Cerebellar cortex (tissue), 1 donor: ENCODE measurements around the gene CFAP99.
"Not testable (repeated sequence)": the region's sequence is repeated elsewhere in the genome, so short reads cannot be mapped to it uniquely, and the experiment has no call there.

Source experiments
- DNase-seq: peaks from one replicate; pipeline ENCODE4 v3.0.0-alpha.2; 2015; ENCODE audit warnings: low spot score

CFAP99 gene

DNA sequence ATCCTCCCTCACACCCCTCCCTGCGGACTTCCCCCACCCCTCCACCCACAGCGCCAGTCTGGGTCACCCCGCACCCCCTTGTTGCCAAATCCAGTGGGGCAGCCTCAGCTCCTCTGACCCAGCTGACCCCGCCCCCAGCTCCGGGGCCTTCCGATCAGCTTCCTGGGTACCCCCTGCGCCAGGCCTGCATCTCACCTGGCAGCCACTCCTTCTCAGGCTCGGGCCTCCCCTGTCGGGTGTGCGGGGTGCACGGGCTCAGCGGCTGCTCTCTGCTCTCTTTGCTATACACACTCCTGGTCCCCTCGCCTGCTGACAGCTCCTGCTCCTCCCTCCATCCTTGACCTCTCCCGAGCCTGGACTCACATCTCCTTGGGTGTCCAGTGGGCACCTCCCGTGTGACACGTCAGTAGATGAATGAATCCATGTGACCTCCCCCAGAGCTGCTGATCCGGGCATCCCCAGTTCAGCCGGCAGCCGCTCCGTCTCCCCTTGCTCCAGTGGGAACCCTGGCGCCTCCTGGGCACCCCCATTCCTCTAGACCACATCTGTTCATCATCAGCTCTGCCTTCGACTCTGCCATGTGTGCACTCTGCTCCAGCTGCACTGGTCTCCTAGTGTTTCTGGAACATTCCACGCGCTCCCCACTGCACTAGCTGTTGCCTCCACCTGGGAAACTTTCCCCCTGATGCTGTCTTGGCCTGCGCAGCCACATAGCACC lies 9.9 kb downstream of the CFAP99 start:
- no peak for DNase-seq

DNA sequence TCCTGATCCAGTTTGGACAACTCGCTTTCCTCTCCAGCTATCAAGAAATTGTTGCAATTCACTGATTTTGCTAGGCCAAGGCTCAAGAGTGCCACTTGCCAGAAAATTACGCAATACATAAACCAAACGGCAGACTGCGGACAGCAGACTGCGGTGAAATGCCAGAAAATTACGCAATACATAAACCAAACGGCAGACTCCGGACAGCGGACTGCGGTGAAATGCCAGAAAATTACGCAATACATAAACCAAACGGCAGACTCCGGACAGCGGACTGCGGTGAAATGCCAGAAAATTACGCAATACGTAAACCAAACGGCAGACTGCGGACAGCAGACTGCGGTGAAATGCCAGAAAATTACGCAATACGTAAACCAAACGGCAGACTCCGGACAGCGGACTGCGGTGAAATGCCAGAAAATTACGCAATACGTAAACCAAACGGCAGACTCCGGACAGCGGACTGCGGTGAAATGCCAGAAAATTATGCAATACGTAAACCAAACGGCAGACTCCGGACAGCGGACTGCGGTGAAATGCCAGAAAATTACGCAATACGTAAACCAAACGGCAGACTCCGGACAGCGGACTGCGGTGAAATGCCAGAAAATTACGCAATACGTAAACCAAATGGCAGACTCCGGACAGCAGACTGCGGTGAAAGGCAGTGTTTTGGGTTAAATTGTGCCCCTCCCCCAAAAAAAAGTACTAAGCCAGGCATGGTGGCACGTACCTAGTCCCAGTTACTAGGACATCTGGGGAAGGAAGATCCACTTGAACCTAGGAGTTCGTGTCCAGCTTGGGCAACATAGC lies 11.4 kb downstream of the CFAP99 start:
- DNase-seq: not testable (repeated sequence)

DNA sequence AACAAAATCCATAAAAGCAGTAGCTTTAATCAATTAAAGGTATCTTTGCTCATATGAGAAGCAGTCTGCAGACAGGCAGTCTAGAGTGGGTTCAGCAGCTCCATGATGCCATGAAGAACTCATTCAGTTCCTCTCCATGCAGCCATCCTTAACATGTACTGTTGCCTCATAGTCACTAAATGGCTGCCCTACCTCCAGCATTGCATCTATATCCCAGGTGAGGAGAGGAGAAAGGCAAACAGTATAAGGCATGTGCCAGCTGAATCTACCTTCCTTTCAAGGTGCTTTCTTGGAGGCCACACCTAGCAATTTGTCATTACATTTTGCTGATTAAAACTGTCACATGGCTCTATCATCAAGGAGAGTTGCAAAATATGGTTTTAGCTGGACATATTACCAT lies 13.2 kb downstream of the CFAP99 start:
- no peak for DNase-seq

DNA sequence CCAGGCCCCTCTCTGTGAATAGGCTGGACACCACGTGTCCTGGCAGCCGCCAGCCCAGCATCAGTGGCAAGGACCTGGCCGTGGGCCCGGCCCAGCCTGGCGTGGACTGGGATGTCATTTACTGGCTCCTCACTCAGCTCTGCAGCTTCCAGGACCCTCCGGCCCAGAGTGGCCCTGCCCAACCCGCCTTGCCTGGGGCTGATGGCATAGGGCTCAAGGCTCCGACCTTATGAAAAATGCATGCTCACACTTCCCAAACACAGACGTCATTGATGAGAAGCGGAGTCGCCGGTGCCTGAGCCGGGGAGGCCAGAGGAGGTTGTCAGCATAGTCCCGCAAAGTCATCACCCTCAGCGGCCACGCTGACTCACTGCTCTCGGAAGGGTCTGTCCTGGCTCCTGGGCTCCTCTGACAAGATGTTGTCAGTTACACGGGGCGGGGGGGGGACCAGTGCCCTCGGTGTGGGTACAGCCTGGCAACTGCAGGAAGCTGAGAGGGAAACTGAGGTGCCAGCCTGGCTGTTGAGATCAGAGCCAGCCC lies 14.3 kb downstream of the CFAP99 start:
- DNase-seq: peak; percentile 78

DNA sequence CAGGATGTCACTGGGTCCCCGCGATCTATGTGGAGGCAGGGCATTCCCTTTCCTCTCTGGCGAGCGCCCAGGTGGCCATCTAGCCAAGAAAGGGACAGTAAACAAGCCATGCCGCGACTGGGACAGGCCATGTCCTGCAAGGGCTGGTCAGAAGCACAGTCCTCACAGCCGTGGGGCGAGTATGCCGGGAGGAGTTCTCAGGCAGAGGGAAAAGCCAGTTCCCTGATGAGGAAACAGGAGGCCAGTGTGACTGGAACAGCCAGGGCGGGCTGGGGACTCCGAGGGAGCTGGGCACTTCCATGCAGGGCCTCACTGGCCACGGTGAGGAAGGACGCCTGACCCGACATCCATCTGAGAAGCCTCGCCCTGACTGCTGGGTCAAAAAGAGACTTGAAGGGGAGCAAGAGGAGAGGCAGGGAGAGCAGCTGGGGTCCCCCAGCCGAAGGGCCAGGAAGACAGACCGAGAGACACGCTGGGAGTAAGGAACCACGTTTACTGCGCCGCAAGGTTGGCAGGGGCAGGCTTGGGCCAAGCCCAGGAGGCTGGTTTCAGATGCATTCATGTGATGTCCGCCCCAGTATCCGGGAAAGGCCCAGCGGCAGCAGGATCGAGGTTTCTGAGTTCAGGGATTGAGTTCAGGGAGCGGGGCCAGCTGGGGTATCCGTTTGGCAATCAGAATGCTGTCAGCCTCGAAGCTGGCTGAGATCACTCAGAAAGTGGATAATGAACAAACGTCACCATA lies 15.0 kb downstream of the CFAP99 start:
- peak; percentile 50 for DNase-seq

DNA sequence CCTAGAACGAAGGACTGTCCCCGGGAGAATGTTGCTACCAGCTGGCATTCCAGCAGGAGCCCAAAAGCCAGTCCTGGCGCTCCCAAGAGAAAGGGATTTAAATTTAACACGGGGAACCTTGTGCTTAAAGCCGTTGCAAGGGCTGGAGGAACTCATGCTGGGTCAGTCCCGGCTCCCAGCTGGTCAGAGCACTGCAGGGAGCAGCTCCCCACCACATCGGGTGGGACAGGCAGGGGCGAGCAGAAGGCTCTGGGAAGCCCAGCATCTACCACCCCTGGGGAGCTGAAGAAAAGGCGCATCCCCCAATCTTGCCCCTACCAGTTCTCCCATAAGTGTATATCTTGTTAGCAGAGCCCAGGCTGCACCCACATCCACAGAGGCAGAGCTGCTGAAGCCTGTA lies 15.7 kb downstream of the CFAP99 start:
- no peak for DNase-seq

DNA sequence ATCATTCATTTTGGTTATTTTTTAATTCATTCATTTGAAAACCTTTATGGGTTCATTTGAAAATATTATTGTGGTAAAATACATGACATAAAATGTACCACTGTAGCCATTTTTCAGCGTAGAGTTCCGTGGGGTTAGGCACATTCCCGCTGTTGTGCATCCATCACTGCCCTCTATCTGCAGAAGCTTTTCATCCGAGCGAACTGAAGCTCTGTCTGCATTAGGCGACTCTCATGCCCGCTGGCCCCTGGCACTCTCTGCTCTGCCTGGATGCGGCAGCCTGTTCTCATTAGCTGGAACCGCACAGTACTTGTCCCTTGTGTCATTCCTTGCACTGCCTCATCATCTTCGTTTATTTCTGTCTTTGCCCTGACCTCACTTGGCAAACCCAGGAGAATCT lies 17.5 kb downstream of the CFAP99 start:
- DNase-seq: peak; percentile 92

DNA sequence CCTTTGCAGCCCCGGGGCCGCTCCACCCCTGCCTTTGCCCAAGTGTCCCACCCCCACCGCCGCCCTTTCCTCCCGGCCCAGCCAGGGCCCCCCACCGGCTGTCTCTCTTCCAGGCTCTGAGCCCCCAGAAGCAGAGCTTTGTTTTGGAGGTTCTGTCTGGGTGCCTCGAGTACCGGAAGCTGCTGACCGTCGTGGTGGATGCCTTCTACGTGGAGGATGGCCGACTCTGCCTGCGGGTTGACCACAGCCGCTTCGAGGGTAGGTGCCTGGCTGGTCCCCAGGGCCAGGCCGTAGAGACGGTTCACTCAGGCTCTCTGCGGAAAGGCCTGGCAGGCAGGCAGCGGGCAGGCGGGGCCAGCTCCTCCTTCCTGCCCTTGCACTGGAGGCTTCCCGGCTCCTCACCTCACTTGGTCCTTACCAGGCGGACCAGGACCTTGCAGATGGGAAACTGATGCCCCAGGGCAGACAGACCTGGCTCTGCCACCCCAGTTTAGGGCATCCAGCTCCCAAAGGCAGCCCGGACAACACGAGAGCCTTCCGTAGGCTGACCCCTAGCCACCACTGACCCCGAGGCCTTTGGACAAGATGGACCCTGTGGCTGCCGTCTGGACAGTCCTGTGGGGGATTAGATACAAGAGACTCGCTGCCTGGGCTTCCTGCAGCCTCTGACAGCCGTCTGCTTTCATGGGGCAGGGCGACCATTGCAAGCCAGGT lies 18.2 kb downstream of the CFAP99 start:
- DNase-seq: no peak

DNA sequence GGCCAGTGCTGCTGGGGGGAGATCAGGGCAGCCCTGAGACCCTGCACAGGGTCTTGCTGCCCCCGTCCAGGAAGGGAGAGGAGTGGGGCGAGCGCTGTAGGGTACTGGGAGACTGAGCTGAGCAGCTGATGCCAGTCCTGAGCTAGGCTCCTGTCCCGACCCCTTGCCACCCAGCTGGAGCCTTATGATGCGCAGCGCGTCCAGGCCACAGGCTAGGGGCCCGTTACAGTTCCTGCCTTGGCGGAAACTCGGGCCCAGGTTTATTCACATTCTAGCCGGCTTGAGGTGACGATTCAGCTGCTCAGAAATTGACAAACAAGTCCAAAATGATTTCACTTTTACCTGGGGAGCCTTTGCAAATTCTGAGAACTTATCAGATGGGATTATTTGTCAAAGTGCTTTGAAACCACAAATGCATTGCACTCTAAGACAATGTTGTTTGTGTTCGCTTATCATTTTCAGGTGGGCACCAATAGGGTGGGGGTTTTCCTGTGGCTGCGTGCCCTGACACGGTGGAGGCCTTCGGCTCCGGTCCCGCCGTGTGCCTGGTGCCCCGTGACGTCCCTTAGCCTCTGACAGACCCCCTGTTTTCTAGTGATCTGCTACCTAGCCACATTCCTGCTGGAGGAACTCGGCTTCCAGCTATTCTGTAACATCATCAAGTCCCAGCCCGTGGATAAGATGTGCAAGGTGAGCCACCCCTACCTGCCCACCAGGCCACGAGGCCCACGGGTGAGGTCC lies 18.9 kb downstream of the CFAP99 start:
- no peak for DNase-seq

DNA sequence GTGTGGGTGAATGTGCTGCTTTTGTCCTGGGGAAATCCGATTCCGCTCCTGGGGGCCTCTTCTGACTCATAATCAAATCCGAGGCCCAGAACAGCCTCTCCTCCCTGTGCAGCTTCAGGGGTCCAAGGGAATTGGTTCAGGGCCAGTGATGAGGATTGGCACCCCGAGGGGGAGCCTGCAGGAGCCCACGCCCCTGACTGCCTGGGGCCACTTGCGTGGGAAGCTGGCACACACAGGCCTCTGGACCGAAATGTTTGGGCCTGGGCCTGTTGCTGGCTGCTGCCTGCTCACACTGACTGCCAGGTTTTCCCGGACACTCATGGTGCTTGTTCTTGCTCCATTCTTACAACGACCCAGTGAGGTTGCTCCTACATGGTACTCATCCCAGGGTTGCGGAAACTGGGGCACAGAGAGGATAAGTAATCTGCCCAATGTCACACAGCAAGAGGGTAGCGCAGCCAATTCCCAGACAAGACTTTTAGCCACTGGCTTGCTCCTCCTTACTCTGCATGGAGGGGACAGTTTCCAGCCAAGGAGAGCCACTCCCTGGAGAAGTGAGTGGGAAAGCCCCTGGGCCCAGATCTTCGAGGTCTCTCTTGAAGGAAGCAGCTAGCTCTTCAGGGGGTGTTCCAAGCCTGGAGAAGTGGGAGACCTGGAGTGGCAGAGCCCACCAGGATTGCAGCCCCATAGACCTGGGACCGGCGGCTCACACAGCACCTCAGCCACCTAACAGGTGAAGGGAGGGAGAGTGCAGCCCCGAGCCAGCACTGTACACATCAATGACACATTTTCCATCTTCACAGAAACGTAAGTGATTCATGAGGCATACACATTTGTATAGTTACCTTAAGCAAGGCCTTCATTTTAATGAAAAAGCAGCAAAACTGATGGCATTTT lies 20.3 kb downstream of the CFAP99 start:
- no peak for DNase-seq

DNA sequence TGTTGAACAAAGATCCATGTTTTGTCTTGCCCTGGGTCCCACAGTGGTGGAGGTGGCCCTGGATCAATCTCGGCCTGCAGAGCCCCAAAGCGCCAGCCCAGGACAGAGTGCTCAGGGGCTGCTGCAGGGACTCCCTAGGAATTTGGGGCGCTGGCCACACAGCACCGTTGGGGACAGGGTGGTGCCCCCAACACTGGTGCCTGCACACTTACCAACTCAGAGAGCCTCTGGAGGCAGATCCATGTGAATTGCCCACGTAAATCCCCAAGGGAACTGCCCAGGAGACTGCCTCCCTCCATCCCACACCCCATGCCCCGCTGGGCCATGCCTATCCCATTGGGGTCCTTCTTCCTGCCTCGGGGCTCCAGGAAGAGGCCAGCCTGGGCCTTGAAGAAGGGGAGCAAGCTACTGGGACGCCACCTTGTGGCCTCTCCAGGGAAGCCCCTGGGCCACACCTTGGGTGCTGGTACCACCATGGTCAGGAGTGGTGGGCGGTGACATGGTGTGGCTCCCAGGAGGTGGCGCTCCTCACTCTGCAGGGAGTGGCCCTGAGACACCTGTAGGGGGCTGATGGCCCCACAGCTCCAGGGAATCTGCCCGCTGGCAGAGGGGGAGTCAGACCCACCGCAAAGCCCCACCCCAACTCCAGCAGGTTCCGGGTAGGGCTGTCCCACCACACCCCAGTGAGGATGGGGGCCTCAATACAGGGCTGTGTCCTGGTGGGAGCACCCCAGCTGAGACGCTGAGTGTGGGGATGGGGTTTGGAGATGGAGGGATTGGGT lies 22.8 kb downstream of the CFAP99 start:
- DNase-seq: peak; percentile 76

DNA sequence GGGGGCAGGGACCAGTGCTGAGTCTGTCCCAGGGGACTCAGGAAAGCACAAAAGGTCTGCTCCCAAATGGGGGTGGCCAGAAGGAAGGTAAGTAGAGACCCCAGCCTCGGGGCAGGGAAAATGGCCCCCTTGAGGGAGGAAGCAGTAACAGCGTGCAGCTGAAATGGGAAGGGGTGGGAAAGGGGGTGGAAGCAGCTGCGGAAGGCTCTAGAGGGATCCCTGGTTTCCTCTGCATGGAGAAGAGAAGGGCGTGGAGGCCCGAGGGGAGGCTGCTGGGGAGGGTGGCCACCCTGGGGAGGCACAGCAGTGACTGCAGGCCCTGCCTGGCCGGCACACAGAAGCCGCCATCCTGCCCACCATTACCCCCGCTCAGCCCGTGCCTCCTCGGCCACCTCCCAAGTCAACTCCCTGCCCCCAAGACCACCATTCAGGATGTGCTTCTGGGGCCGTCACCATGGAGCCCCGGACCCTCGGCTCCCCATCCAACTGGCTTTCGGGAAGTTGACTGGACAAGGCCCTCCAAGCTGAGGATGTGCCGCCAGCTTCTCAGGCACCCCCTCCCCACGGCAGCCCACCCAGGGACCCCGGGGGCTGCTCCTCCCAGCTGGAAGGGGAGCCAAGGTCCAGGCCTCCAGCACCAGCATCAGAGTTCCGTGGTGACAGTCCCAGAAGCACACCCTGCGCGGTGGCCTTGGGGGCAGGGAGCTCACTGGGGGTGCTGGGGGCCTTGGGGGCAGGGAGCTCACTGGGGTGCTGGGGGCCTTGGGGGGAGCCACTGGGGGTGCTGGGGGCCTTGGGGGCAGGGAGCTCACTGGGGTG lies 23.6 kb downstream of the CFAP99 start:
- no peak for DNase-seq

DNA sequence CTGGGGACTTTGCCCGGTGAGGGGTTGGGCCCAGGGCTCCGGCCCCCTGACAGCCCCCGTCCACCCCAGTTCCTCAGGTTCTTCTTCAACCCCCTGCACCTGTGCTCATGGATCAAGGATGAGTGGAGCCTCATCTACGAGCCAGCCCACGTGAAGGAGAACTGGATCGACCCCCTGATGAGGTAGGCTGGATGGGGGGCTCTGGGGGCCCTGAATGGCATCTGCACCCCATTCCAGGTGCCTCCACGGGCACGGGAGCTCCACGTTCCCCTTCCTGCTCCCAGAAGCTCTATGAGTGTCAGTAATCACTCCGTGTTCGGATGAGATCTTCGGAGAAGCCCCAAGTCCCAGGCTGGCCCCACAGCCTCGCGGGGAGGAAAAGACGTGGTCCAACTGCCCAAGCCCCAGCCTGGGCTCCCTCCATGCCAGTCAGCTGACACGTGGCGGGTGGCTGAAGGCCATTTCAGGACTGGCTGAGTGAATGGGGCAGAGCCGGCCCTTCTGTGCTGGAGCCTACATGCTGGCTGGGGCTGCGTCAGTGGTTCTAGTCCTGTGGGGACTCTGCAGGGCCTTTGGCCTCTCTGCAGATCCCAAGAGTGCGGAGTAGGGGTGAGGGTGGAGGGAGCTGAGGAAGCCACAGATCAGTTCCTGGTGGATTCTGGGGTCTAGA lies 24.4 kb downstream of the CFAP99 start:
- no peak for DNase-seq

DNA sequence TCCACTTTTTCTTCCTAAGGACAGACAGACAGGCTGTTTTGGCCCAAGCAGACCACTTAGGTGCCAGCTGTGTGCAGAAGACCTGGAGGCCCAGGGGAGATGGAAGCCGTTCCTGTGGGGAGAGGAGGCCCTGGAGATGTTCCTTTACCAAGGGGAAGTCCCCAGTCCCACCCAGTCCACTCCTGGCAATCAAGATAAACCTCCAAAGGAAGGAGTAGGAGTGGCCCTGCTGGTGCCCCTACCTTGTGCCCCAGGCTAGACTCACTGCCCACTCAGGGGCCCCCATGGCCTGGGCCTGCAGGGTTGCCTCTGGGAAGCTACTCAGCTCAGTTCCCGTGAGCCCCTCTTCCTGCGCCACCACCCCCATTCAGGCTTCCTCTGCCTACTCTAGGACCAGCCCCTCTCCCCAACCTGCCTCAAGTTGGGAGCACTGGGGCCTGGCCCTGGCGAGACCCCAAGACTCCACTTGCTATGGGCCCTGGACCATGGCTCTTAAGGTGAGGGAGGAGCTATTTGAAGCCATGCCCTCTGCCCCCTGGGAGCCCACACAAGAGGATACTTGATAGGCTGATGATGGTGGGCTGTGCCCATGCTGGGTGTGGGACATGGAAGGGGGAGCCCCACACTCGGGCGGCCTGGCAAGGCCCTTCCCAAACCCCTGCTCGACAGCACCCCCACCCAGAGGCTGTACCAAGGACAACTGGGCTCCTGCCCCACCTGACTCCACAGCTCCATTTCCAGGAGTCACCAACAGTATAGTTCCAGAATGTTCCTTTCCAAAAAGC lies 25.4 kb downstream of the CFAP99 start:
- DNase-seq: no peak

DNA sequence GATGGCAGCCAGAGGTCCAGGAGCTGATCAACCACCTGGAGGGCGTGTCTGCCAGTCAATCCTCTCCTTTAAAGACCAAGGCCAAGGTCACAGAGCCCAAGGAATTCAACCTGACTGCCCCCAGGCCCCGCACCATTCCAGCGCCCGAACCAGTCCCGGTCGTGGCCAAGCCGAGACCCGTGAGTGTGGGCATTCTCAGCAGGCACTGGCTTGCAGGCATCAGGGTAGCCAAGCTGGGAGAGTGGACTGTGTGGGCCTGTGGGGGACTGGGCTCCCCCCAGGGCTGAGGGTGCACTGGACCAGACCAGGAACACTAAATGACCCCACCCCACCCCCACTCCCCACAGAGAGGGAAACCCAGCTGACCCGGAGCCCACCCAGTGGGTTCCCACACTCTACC lies 26.4 kb downstream of the CFAP99 start:
- DNase-seq: no peak

DNA sequence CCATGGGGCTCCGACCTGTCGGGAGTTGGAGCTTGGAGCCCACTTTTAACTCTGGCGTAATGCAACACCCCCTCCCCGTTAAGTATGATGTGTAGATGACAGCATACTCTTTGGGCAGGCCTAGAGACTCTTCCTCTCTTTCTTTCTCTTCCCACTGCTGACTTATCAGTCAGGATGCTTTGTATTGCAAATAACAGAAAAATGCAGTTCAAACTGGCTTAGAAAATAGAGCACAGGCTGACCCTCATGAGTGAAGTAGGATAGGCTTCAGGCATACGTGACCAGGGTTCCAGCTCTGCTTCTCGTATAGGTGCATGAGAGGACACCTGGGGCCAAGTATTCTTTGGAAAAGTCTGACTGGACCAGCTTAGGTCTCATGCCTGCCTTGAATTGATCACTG lies 26.8 kb downstream of the CFAP99 start:
- no peak for DNase-seq
